AG04449 (cell line): ENCODE results near the gene IGSF23.
"Not testable (repeated sequence)": the region's sequence is repeated elsewhere in the genome, so short reads cannot be mapped to it uniquely, and the experiment has no call there.

ENCODE experiments used
- CTCF ChIA-PET: fragments of 350-600 bp; formaldehyde crosslinking; extraction: SDS; loops from one replicate; lab custom pipeline; 2021; ENCODE audit warnings: antibody characterized with exemption; lab: Yijun Ruan, JAX
- POLR2A ChIA-PET: fragments of 400-600, 350-600 bp; formaldehyde crosslinking; extraction: SDS; loops from one replicate; lab custom pipeline; 2020; ENCODE audit warnings: antibody characterized with exemption, inconsistent platforms; lab: Yijun Ruan, JAX
- DNase-seq: peaks from one replicate; pipeline ENCODE4 v3.0.0-alpha.2; 2010; ENCODE audit warnings: low read depth, low spot score
- H3K4me3 ChIP-seq: 2 replicates; pipeline ENCODE4 v1.5.1; 2011; ENCODE audit warnings: low read depth, mild to moderate bottlenecking, control low read depth, low read length
- TF ChIP-seq, protein P1 (sequence below): IDR thresholded peaks from one replicate; pipeline ENCODE4 v1.5.1; 2011; ENCODE audit warnings: mild to moderate bottlenecking, moderate library complexity, low read length, control low read depth, inconsistent platforms; ENCODE audit not compliant: insufficient read depth; ENCODE audit errors: missing control alignments

The IGSF23 gene

DNA sequence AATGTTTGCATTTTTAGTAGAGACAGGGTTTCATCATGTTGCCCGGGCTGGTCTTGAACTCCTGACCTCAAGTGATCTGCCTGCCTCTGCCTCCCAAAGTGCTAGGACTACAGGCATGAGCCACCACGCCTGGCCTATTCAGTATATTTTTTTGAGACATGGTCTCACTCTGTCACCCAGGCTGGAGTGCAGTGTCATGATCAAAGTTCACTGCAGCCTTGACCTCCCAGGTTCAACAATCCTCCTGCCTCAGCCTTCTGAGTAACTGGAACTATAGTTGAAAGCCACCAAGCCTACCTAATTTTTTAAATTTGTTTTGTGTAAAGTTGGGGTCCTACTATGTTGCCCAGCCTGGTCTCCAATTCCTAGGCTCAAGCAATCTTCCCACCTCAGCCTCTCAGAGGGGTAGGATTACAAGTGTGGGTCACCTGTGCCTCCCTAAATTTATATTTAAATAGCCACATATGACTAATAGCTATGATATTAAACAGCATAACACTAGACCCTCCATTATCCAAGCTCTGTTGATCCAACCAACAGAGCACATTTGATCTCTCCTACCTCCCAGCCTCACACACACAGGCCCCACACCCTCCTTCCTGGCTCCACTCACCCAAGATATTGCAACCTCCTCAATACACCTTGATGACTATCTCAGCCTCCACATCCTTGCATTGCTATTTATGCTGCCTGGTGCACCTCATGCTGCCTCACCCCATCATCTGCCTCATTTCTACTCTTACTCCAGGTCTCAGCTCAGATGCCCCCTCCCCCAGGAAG lies 55.8 kb downstream of the IGSF23 start:
- TF ChIP-seq, protein P1, sequence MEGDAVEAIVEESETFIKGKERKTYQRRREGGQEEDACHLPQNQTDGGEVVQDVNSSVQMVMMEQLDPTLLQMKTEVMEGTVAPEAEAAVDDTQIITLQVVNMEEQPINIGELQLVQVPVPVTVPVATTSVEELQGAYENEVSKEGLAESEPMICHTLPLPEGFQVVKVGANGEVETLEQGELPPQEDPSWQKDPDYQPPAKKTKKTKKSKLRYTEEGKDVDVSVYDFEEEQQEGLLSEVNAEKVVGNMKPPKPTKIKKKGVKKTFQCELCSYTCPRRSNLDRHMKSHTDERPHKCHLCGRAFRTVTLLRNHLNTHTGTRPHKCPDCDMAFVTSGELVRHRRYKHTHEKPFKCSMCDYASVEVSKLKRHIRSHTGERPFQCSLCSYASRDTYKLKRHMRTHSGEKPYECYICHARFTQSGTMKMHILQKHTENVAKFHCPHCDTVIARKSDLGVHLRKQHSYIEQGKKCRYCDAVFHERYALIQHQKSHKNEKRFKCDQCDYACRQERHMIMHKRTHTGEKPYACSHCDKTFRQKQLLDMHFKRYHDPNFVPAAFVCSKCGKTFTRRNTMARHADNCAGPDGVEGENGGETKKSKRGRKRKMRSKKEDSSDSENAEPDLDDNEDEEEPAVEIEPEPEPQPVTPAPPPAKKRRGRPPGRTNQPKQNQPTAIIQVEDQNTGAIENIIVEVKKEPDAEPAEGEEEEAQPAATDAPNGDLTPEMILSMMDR = no peak
- no peak overlapping the region for H3K4me3 ChIP-seq
- ChIA-PET CTCF (interaction anchor here (0.6 to 1.1 kb wide), 2 partner anchors 13 to 20 kb away, joined by 4 to 5 read pairs; no protein-coding TSS in a partner anchor), POLR2A (no interaction called here)
- no peak for DNase-seq

DNA sequence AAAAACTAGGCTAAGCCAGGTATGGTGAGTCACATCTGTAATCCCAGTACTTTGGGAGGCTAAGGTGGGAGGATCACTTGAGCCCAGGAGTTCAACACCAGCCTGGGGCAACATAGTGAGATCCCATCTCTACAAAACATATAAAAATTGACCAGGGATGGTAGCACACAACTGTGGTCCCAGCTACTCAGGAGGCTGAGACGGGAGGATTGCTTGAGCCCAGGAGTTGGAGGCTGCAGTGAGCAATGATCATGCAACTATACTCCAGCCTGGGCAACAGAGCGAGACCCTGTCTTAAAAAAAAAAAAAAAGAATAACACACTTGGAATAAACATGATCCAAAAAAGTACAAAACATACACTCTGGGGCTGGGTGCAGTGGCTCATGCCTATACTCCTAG lies 56.7 kb downstream of the IGSF23 start:
- POLR2A ChIA-PET, H3K4me3 ChIP-seq, DNase-seq: not testable (repeated sequence)
- CTCF ChIA-PET = interaction anchor here (1.1 kb wide), 1 partner anchor 19 kb away, joined by 4 read pairs; no protein-coding TSS in a partner anchor

DNA sequence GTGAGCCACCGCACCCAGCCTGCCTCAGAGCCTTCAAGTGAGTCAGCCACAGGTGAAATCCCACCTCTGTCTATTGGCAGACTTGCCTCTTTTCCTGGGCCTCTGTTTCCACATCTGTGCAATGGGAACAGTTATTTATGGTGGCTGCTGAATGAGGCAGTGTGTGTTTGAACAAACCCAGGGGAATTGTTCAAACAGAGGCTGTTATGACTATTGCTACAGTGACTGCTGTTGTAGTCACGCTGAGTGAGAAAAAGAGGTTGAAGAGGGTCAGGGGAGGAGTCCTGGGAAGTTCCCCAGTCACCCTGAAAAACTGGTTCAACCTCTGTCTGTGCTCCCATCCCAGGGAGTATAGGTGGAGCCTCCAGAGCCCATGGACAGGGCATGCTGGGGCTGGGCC lies 58.0 kb downstream of the IGSF23 start, which contains the start of gene CEACAM19:
TSS of gene CEACAM19 (plus strand) at position 83 of the 400 bp plus-strand sequence. CDS start 450 bp downstream, outside the sequence.
- H3K4me3 ChIP-seq = no peak within 1 kb of the TSS
- ChIA-PET POLR2A (no interaction called here), CTCF (interaction anchor here (1.1 to 1.3 kb wide), 2 partner anchors 11 to 113 kb away, joined by 3 read pairs; no protein-coding TSS in a partner anchor)
- TF ChIP-seq, protein P1 = no peak
- DNase-seq = no peak

DNA sequence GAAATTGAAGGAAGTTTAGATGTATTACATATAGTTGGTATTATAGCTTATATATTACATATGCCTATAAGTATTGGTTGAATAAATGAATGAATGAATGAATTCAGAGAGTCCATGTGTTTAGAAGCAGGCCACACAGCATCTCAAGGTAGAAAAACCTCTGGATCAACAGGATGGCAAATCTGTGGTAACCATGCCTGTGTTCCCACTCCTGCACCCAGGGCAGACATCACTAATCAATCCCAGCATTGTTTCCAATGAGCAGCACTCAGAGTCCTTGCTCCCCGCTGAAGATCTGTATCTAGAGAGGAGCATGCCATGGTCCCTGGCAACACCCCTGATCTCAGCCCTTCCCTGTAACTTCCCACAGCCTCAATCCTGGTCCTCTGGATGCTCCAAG lies 58.9 kb downstream of the IGSF23 start:
- no peak overlapping the region for H3K4me3 ChIP-seq
- POLR2A ChIA-PET = no interaction called here
- DNase-seq = no peak
- CTCF ChIA-PET = interaction anchor here (1.1 to 7.8 kb wide), 5 partner anchors 10 to 112 kb away, joined by 3 to 43 read pairs (median 4); no protein-coding TSS in a partner anchor
- TF ChIP-seq, protein P1 = no peak

DNA sequence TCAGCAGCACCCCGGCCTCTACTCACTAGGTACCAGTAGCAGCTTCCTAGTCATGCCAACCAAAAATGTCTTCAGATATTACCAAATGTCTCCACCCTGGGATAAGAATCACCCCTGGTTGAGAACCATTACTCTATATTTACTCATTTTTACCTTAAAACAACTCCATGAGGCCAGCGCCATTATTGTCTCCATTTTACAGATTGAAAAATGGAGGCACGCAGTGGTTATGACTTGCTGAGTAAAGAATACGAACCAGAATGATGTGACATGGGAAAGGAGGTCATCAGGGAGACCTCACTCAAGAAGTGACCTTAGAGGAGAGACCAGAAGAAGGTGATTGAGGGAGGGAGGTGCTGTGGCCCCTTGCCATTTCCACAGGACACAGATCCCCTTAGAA lies 60.1 kb downstream of the IGSF23 start:
- CTCF ChIA-PET = interaction anchor here (1.0 to 7.8 kb wide), 4 partner anchors 11 to 103 kb away, joined by 3 to 43 read pairs (median 4); no protein-coding TSS in a partner anchor
- TF ChIP-seq, protein P1 = no peak
- POLR2A ChIA-PET = no interaction called here

DNA sequence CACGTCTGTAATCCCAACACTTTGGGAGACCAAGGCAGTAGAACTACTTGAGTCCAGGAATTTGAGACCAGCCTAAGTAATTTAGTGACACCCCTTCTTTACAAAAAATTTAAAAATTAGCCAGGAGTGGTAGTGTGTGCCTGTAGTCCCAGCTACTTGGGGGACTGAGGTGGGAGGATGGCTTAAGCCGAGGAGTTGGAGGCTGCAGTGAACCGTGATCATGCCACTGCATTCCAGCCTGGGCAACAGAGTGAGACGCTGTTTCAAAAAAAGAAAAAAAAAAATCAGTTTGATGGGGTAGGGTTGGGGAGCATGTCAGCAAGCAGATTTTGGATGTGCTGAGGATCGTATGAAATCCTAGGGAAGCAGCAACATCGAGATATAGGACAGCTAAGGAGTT lies 62.2 kb downstream of the IGSF23 start:
- TF ChIP-seq, protein P1 = no peak
- no peak overlapping the region for H3K4me3 ChIP-seq
- ChIA-PET CTCF (interaction anchor here (0.9 to 7.8 kb wide), 4 partner anchors 14 to 170 kb away, joined by 3 to 43 read pairs (median 7); partner anchors contain the start of gene NECTIN2), POLR2A (interaction anchor here (0.8 kb wide), 1 partner anchor 27 kb away, joined by 5 read pairs; no protein-coding TSS in a partner anchor)
- DNase-seq = no peak

More for the DNA sequence above, 60.1 kb downstream of the IGSF23 start:
- H3K4me3 ChIP-seq = no peak overlapping the region
- DNase-seq = no peak
